CD4-positive, alpha-beta T cell (primary cell): ENCODE measurements around the gene PIK3CD. TPM values are rescaled to one million over a fixed set of nuclear protein-coding genes. Genes with fewer than 3 reads are reported as not detected.

Experiments
- ATAC-seq: fragments of 200-7000 bp; cut with Tn5 transposase; one replicate; pipeline ENCODE4 v1.10.0; 2022; ENCODE audit warnings: mild to moderate bottlenecking; ENCODE audit not compliant: poor library complexity
- CTCF ChIA-PET: fragments of 350-600 bp; sonication (Branson Sonifier 250); formaldehyde crosslinking; loops from one replicate; lab custom pipeline; 2021; ENCODE audit warnings: antibody characterized with exemption, inconsistent platforms; lab: Charles Lee
- POLR2A ChIA-PET: fragments of 350-600 bp; sonication (Branson Sonifier 250); formaldehyde crosslinking; loops from one replicate; lab custom pipeline; 2021; ENCODE audit warnings: antibody characterized with exemption, inconsistent platforms; lab: Charles Lee
- DNase-seq, 14 experiments: peaks; one replicate each; pipeline ENCODE4 v3.0.0-alpha.2; 2013 to 2020; ENCODE audit warnings: mixed read lengths in 2 of 14
- H3K27ac ChIP-seq, 2 donors: one replicate each; pipeline versions ENCODE4 v1.5.1 to v1.7.0; 2013; ENCODE audit warnings: low read length in 2 of 2, low read depth in 1 of 2, mild to moderate bottlenecking in 1 of 2
- H3K27me3 ChIP-seq, 2 experiments: 1 replicate in 1 of 2; 2 replicates in 1 of 2; pipeline versions ENCODE4 v1.6.1 to v1.7.0; 2013; ENCODE audit warnings: low read length in 2 of 2, control low read depth in 1 of 2, mild to moderate bottlenecking in 1 of 2, moderate library complexity in 1 of 2; ENCODE audit not compliant: insufficient read depth in 2 of 2, control insufficient read depth in 1 of 2
- H3K36me3 ChIP-seq: one replicate; pipeline ENCODE4 v1.6.1; 2013; ENCODE audit warnings: low read length, control low read depth; ENCODE audit not compliant: insufficient read depth
- H3K4me1 ChIP-seq: one replicate; pipeline ENCODE4 v1.6.1; 2013; ENCODE audit warnings: low read length, control low read depth; ENCODE audit not compliant: insufficient read depth
- H3K4me3 ChIP-seq: one replicate; pipeline ENCODE4 v1.5.1; 2013; ENCODE audit warnings: mild to moderate bottlenecking, low read length, moderate library complexity
- H3K9me3 ChIP-seq, 2 experiments: 1 replicate in 1 of 2; 2 replicates in 1 of 2; pipeline versions ENCODE4 v1.6.1 to v1.7.0; 2013; ENCODE audit warnings: low read length in 2 of 2, mild to moderate bottlenecking in 2 of 2, control low read depth in 1 of 2, moderate library complexity in 1 of 2; ENCODE audit not compliant: control insufficient read depth in 1 of 2, insufficient read depth in 1 of 2
- H3K27ac Mint-ChIP-seq: one replicate; pipeline ENCODE4 v1.8.0; 2020; ENCODE audit warnings: mixed read lengths
- H3K27me3 Mint-ChIP-seq: one replicate; pipeline ENCODE4 v1.8.0; 2021; ENCODE audit warnings: mixed read lengths
- H3K36me3 Mint-ChIP-seq: one replicate; pipeline ENCODE4 v1.8.0; 2021; ENCODE audit warnings: low read depth, mixed read lengths
- H3K4me1 Mint-ChIP-seq: one replicate; pipeline ENCODE4 v1.8.0; 2021; ENCODE audit warnings: low read depth, mixed read lengths
- H3K4me3 Mint-ChIP-seq: one replicate; pipeline ENCODE4 v1.8.0; 2020; ENCODE audit warnings: mild to moderate bottlenecking, mixed read lengths
- H3K9me3 Mint-ChIP-seq: one replicate; pipeline ENCODE4 v1.8.0; 2020; ENCODE audit warnings: mixed read lengths
- CTCF ChIP-seq: fragments of 200-600 bp; IDR thresholded peaks from one replicate; pipeline ENCODE4 v1.8.0; 2022; ENCODE audit warnings: antibody characterized with exemption, mild to moderate bottlenecking
- intact Hi-C, 2 experiments: fragments of 100-400 bp; cut with DNase I in 1 of 2; cut with micrococcal nuclease in 1 of 2; formaldehyde crosslinking; loops; one replicate each; pipeline versions ENCODE4 v1.15.1 to v1.9.0; 2023 to 2025; cut with DNase I, micrococcal nuclease
- total RNA-seq, 174 experiments: library from RNA in 2 of 174; stranded (reverse) in 2 of 174; gene quantifications; one replicate each; pipeline ENCODE4 v1.2.3 and lab custom pipeline; 2021 to 2026

PIK3CD gene
- total RNA-seq, 2 experiments from 2014 or later, result 202 to 213 TPM

- Histone ChIP-seq H3K4me1 (peaks cover 66% of the 10 kb centered on the region), H3K9me3 (no peaks in the 10 kb centered on the region), H3K27me3 (no peaks in the 10 kb centered on the region), H3K4me3 (no peak overlapping the region), H3K27ac (no peak overlapping the region), H3K36me3 (peaks cover 39% of the 10 kb centered on the region)
- DNase-seq (no peak), ATAC-seq (no peak)
- Mint-ChIP-seq H3K27me3 (no peaks in the 10 kb centered on the region), H3K36me3 (peaks cover 69% of the 10 kb centered on the region), H3K27ac (peak overlapping the region; percentile 75), H3K4me3 (no peak overlapping the region), H3K4me1 (peaks cover 70% of the 10 kb centered on the region), H3K9me3 (no peaks in the 10 kb centered on the region)
- CTCF ChIA-PET, result interaction anchor here (2.9 kb wide), 1 partner anchor 10 kb away, joined by 9 read pairs; no protein-coding TSS in a partner anchor
- POLR2A ChIA-PET, result interaction anchor here (1.1 to 1.5 kb wide), 4 partner anchors 26 to 73 kb away, joined by 3 to 5 read pairs (median 3); partner anchors contain the start of gene PIK3CD
- no peak for TF ChIP-seq CTCF
- intact Hi-C loops, result no loop called here
These were observed 50.1 kb downstream of the PIK3CD start for GRCh38 chr1:9701665-9702064.

- H3K27ac ChIP-seq, result peak overlapping the region; percentile 25 to 51
- no peak for TF ChIP-seq CTCF
- ATAC-seq, result no peak
- DNase-seq, result no peak
- no peaks in the 10 kb centered on the region for H3K27me3 ChIP-seq
- H3K4me3 ChIP-seq, result no peak overlapping the region
- ChIA-PET POLR2A (interaction anchor here (1.1 to 3.0 kb wide), 5 partner anchors 9 to 74 kb away, joined by 3 to 22 read pairs (median 4); no protein-coding TSS in a partner anchor), CTCF (interaction anchor here (1.6 to 2.9 kb wide), 3 partner anchors 11 to 19 kb away, joined by 4 to 9 read pairs (median 9); no protein-coding TSS in a partner anchor)
- H3K9me3 ChIP-seq, result no peaks in the 10 kb centered on the region
- Mint-ChIP-seq H3K4me3 (peak overlapping the region; percentile 30), H3K36me3 (peaks cover 72% of the 10 kb centered on the region), H3K27ac (peak overlapping the region; percentile 75), H3K4me1 (peaks cover 74% of the 10 kb centered on the region), H3K9me3 (no peaks in the 10 kb centered on the region), H3K27me3 (no peaks in the 10 kb centered on the region)
- peaks cover 74% of the 10 kb centered on the region for H3K4me1 ChIP-seq
- intact Hi-C loops, result no loop called here
- peaks cover 38% of the 10 kb centered on the region for H3K36me3 ChIP-seq
These were observed 51.6 kb downstream of the PIK3CD start for GRCh38 chr1:9703165-9703509.

GRCh38 chr1:9703681-9704080, 52.1 kb downstream of the PIK3CD start:
- intact Hi-C loops, result no loop called here
- Mint-ChIP-seq H3K27me3 (no peaks in the 10 kb centered on the region), H3K4me1 (peaks cover 71% of the 10 kb centered on the region), H3K27ac (peak overlapping the region; percentile 75), H3K9me3 (no peaks in the 10 kb centered on the region), H3K36me3 (peaks cover 68% of the 10 kb centered on the region), H3K4me3 (peak overlapping the region; percentile 25)
- no peak for DNase-seq
- peaks cover 36% of the 10 kb centered on the region for H3K36me3 ChIP-seq
- CTCF ChIA-PET, result interaction anchor here (1.4 to 2.9 kb wide), 4 partner anchors 10 to 77 kb away, joined by 4 to 9 read pairs (median 6); no protein-coding TSS in a partner anchor
- H3K9me3 ChIP-seq, result no peaks in the 10 kb centered on the region
- no peak for TF ChIP-seq CTCF
- POLR2A ChIA-PET, result interaction anchor here (1.1 to 3.0 kb wide), 6 partner anchors 9 to 50 kb away, joined by 3 to 22 read pairs (median 4); no protein-coding TSS in a partner anchor
- H3K4me3 ChIP-seq, result no peak overlapping the region
- no peaks in the 10 kb centered on the region for H3K27me3 ChIP-seq
- H3K27ac ChIP-seq, result peak overlapping the region; percentile 17 to 43
- ATAC-seq, result no peak
- H3K4me1 ChIP-seq, result peaks cover 78% of the 10 kb centered on the region
